ENCODE data around the gene TBRG4. TPM values are rescaled to one million over a fixed set of nuclear protein-coding genes. Genes with fewer than 3 reads are reported as not detected.

TBRG4 gene
- polyA plus RNA-seq, 1 donor from 2014 or later = 52.8 TPM

- no peak overlapping the region for H3K4me2 ChIP-seq (ENCODE audit: low read length)
- no peaks in the 10 kb centered on the region for H3F3A ChIP-seq (ENCODE audit: insufficient read depth, low read length, poor library complexity, severe bottlenecking)
- TF ChIP-seq POLR2AphosphoS5 (IDR thresholded peaks at IDR 0.05) (no peak), SMC3 (conservative IDR thresholded peaks at IDR 0.05; ENCODE audit: poor library complexity) (no peak), MXI1 (conservative IDR thresholded peaks at IDR 0.05; ENCODE audit: poor library complexity, severe bottlenecking) (no peak), RAD21 (conservative IDR thresholded peaks at IDR 0.05) (no peak), REST (IDR thresholded peaks at IDR 0.05; ENCODE audit: borderline replicate concordance) (no peak), CTCF (IDR thresholded peaks at IDR 0.05; ENCODE audit: poor library complexity, severe bottlenecking) (no peak), EZH2 (IDR thresholded peaks at IDR 0.05; ENCODE audit: borderline replicate concordance, insufficient read depth, low read length, poor library complexity, severe bottlenecking) (no peak), EP300 (conservative IDR thresholded peaks at IDR 0.05; ENCODE audit: poor library complexity, severe bottlenecking) (no peak), TAF1 (IDR thresholded peaks at IDR 0.05; ENCODE audit: low read depth) (no peak)
- H3K27ac ChIP-seq (ENCODE audit: low read length) = no peak overlapping the region
- H3K27me3 ChIP-seq (ENCODE audit: insufficient read depth, low read depth, low read length) = peaks cover 6% of the 10 kb centered on the region
- no peaks in the 10 kb centered on the region for H3K36me3 ChIP-seq (ENCODE audit: insufficient read depth, low read length)
- no peak overlapping the region for H3K4me3 ChIP-seq (ENCODE audit: low read length)
- no peak overlapping the region for H3K9ac ChIP-seq (ENCODE audit: low read length)
- H2AFZ ChIP-seq (ENCODE audit: low read depth, low read length) = no peak overlapping the region
- H3K9me3 ChIP-seq (ENCODE audit: low read length) = no peaks in the 10 kb centered on the region
- no peaks in the 10 kb centered on the region for H3K9me2 ChIP-seq (ENCODE audit: insufficient read depth, low read length)
- H3K79me2 ChIP-seq (replicated peaks; ENCODE audit: insufficient read depth, low read length) = no peaks in the 10 kb centered on the region
- H4K20me1 ChIP-seq (ENCODE audit: insufficient read depth) = no peaks in the 10 kb centered on the region
Measured at GRCh38 chr7:45151967-45152366, 40.5 kb upstream of the TBRG4 start.

GRCh38 chr7:45151131-45151684 lies 39.7 kb upstream of the TBRG4 start:
- no peak overlapping the region for H3K4me3 ChIP-seq (ENCODE audit: low read length)
- no peaks in the 10 kb centered on the region for H3K36me3 ChIP-seq (ENCODE audit: insufficient read depth, low read length)
- H4K20me1 ChIP-seq (ENCODE audit: insufficient read depth) = no peaks in the 10 kb centered on the region
- no peak overlapping the region for H3K4me2 ChIP-seq (ENCODE audit: low read length)
- no peaks in the 10 kb centered on the region for H3K79me2 ChIP-seq (replicated peaks; ENCODE audit: insufficient read depth, low read length)
- no peak overlapping the region for H3K9ac ChIP-seq (ENCODE audit: low read length)
- H3K9me2 ChIP-seq (ENCODE audit: insufficient read depth, low read length) = no peaks in the 10 kb centered on the region
- H3K27me3 ChIP-seq (ENCODE audit: insufficient read depth, low read depth, low read length) = no peaks in the 10 kb centered on the region
- H3F3A ChIP-seq (ENCODE audit: insufficient read depth, low read length, poor library complexity, severe bottlenecking) = no peaks in the 10 kb centered on the region
- no peak overlapping the region for H3K27ac ChIP-seq (ENCODE audit: low read length)
- TF ChIP-seq POLR2AphosphoS5 (IDR thresholded peaks at IDR 0.05) (no peak), CTCF (IDR thresholded peaks at IDR 0.05; ENCODE audit: poor library complexity, severe bottlenecking) (no peak)
- no peak overlapping the region for H2AFZ ChIP-seq (ENCODE audit: low read depth, low read length)
- H3K9me3 ChIP-seq (ENCODE audit: low read length) = no peaks in the 10 kb centered on the region
